Upper lobe of right lung (tissue), 1 donor: ENCODE results near the gene ANXA8L1. TPM values are rescaled to one million over a fixed set of nuclear protein-coding genes. Genes with fewer than 3 reads are reported as not detected.
"Not testable (repeated sequence)": the region's sequence is repeated elsewhere in the genome, so short reads cannot be mapped to it uniquely, and the experiment has no call there.

Experiments used
- ATAC-seq: fragments of 200-7000 bp; cut with Tn5 transposase; one replicate; pipeline ENCODE4 v1.9.1; 2020; ENCODE audit warnings: mild to moderate bottlenecking, moderate library complexity
- DNase-seq: peaks from one replicate; pipeline ENCODE4 v3.0.0-alpha.2; 2020
- H3K27ac ChIP-seq: fragments of 200-600 bp; one replicate; pipeline ENCODE4 v1.8.0; 2022
- H3K27me3 ChIP-seq: fragments of 200-600 bp; one replicate; pipeline ENCODE4 v1.8.0; 2022; ENCODE audit warnings: mild to moderate bottlenecking
- H3K36me3 ChIP-seq: fragments of 200-600 bp; one replicate; pipeline ENCODE4 v1.8.0; 2022
- H3K4me1 ChIP-seq: fragments of 200-600 bp; one replicate; pipeline ENCODE4 v1.8.0; 2022
- H3K4me3 ChIP-seq: fragments of 200-600 bp; one replicate; pipeline ENCODE4 v1.8.0; 2022; ENCODE audit warnings: mild to moderate bottlenecking
- H3K9me3 ChIP-seq: fragments of 200-600 bp; one replicate; pipeline ENCODE4 v1.8.0; 2022
- CTCF ChIP-seq: fragments of 200-600 bp; IDR thresholded peaks from one replicate; pipeline ENCODE4 v1.8.0; 2022; ENCODE audit warnings: antibody characterized with exemption
- intact Hi-C: fragments of 100-400 bp; cut with DNase I; formaldehyde crosslinking; loops from one replicate; pipeline ENCODE4 v1.11.0; 2022
- total RNA-seq: library from RNA; stranded (reverse); fragmentation: NEBNext Ultra II Directional; extraction: Animal tissue kit (Norgen Biotek cat#: 25700); gene quantifications from one replicate; pipeline ENCODE4 v1.2.1, GENCODE V29; 2021
- donor health status: DM: no; HTN: yes; CAD: no; lungs with severe emphysema.

The ANXA8L1 gene
- total RNA-seq, 1 donor from 2014 or later, result 34.6 TPM

- no peaks in the 10 kb centered on the region for H3K9me3 ChIP-seq
- no peaks in the 10 kb centered on the region for H3K36me3 ChIP-seq
- H3K27me3 ChIP-seq, result no peaks in the 10 kb centered on the region
- TF ChIP-seq CTCF, result no peak
- H3K4me3 ChIP-seq, result no peak overlapping the region
- intact Hi-C loops, result no loop called here
- ATAC-seq, result no peak
- H3K4me1 ChIP-seq, result no peaks in the 10 kb centered on the region
- no peak overlapping the region for H3K27ac ChIP-seq
- DNase-seq, result no peak
Measured at GRCh38 chr10:46330894-46331293, 44.7 kb upstream of the ANXA8L1 start.

GRCh38 chr10:46365484-46365883 is 10.1 kb upstream of the ANXA8L1 start:
- H3K36me3 ChIP-seq, ATAC-seq, H3K9me3 ChIP-seq, intact Hi-C loops, H3K27me3 ChIP-seq, DNase-seq, H3K4me1 ChIP-seq, H3K27ac ChIP-seq, H3K4me3 ChIP-seq: not testable (repeated sequence)

GRCh38 chr10:46367209-46367608 is 8.4 kb upstream of the ANXA8L1 start:
- H3K27ac ChIP-seq, H3K36me3 ChIP-seq, intact Hi-C loops, H3K9me3 ChIP-seq, H3K4me1 ChIP-seq, H3K4me3 ChIP-seq, DNase-seq, H3K27me3 ChIP-seq, ATAC-seq: not testable (repeated sequence)

- H3K27ac ChIP-seq, intact Hi-C loops, H3K36me3 ChIP-seq, ATAC-seq, H3K9me3 ChIP-seq, H3K4me1 ChIP-seq, H3K27me3 ChIP-seq, DNase-seq, H3K4me3 ChIP-seq: not testable (repeated sequence)
Measured at GRCh38 chr10:46367666-46368240, 7.8 kb upstream of the ANXA8L1 start.

- H3K36me3 ChIP-seq, H3K4me3 ChIP-seq, H3K27me3 ChIP-seq, ATAC-seq, H3K4me1 ChIP-seq, intact Hi-C loops, H3K27ac ChIP-seq, DNase-seq, H3K9me3 ChIP-seq: not testable (repeated sequence)
Measured at GRCh38 chr10:46368956-46369355, 6.6 kb upstream of the ANXA8L1 start.

- H3K4me3 ChIP-seq, DNase-seq, H3K9me3 ChIP-seq, intact Hi-C loops, H3K4me1 ChIP-seq, H3K27ac ChIP-seq, ATAC-seq, H3K36me3 ChIP-seq, H3K27me3 ChIP-seq: not testable (repeated sequence)
Measured at GRCh38 chr10:46374410-46374809, 1.2 kb upstream of the ANXA8L1 start.

GRCh38 chr10:46377022-46377421 is 1.4 kb downstream of the ANXA8L1 start:
- intact Hi-C loops, H3K4me3 ChIP-seq, H3K27me3 ChIP-seq, H3K9me3 ChIP-seq, H3K27ac ChIP-seq, H3K4me1 ChIP-seq, H3K36me3 ChIP-seq, DNase-seq: not testable (repeated sequence)
- peak; percentile 24 for ATAC-seq

- H3K4me1 ChIP-seq, intact Hi-C loops, H3K4me3 ChIP-seq, ATAC-seq, DNase-seq, H3K27me3 ChIP-seq, H3K36me3 ChIP-seq, H3K27ac ChIP-seq, H3K9me3 ChIP-seq: not testable (repeated sequence)
Measured at GRCh38 chr10:46377651-46378050, 2.1 kb downstream of the ANXA8L1 start.

GRCh38 chr10:46378108-46378507 is 2.5 kb downstream of the ANXA8L1 start:
- H3K9me3 ChIP-seq, intact Hi-C loops, H3K4me3 ChIP-seq, H3K27me3 ChIP-seq, H3K36me3 ChIP-seq, DNase-seq, H3K4me1 ChIP-seq, H3K27ac ChIP-seq: not testable (repeated sequence)
- ATAC-seq, result peak; percentile 75

GRCh38 chr10:46379233-46379848 is 3.8 kb downstream of the ANXA8L1 start:
- H3K4me1 ChIP-seq, H3K9me3 ChIP-seq, H3K4me3 ChIP-seq, intact Hi-C loops, H3K27me3 ChIP-seq, ATAC-seq, H3K27ac ChIP-seq, DNase-seq, H3K36me3 ChIP-seq: not testable (repeated sequence)

- H3K4me3 ChIP-seq, H3K27me3 ChIP-seq, H3K9me3 ChIP-seq, H3K27ac ChIP-seq, H3K4me1 ChIP-seq, intact Hi-C loops, H3K36me3 ChIP-seq, DNase-seq: not testable (repeated sequence)
- ATAC-seq, result peak; percentile 34
Measured at GRCh38 chr10:46385858-46386257, 10.3 kb downstream of the ANXA8L1 start.

- peak; percentile 39 for ATAC-seq
- H3K36me3 ChIP-seq, H3K4me3 ChIP-seq, DNase-seq, H3K4me1 ChIP-seq, H3K9me3 ChIP-seq, intact Hi-C loops, H3K27ac ChIP-seq, H3K27me3 ChIP-seq: not testable (repeated sequence)
Measured at GRCh38 chr10:46386694-46387093, 11.1 kb downstream of the ANXA8L1 start.

- H3K27ac ChIP-seq, H3K4me1 ChIP-seq, intact Hi-C loops, H3K27me3 ChIP-seq, H3K36me3 ChIP-seq, DNase-seq, H3K9me3 ChIP-seq, H3K4me3 ChIP-seq: not testable (repeated sequence)
- peak; percentile 69 for ATAC-seq
Measured at GRCh38 chr10:46387309-46387902, 11.8 kb downstream of the ANXA8L1 start.
